Measurements from ENCODE around the gene RNPEPL1.

RNPEPL1 gene

DNA sequence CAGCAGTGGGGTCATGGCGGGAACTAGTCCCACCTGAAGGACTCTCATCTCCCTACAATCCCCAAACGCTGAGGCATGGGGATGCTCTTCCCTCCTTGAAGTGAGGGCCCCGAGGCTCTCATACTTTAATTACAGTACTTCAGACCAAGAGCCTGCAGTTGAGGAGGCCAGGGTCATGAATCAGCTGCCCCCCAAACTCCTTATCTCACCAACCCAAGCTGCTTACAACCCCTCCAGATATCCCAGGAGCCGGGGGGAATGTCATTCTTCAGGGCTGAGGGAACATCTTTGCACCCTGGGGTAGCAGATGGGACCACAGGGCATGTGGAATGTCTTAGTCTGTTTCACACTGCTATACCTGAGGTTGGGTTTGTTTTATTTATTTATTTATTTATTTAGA lies 15.5 kb downstream of the RNPEPL1 start:
- H3K27ac ChIP-seq (ENCODE audit: low read length), result no peak overlapping the region
- H3K36me3 ChIP-seq (ENCODE audit: control insufficient read depth in 1 of 2, insufficient read depth in 2 of 2, low read length in 2 of 2), result peaks cover 3 to 6% of the 10 kb centered on the region in 2 donors
- H3K27me3 ChIP-seq (ENCODE audit: low read depth, low read length), result no peaks in the 10 kb centered on the region
- no peak overlapping the region for H3K4me3 ChIP-seq (ENCODE audit: low read depth in 1 of 2, low read length in 2 of 2)
- H3K4me1 ChIP-seq (ENCODE audit: control insufficient read depth in 1 of 2, insufficient read depth in 2 of 2, low read length in 2 of 2), result peaks cover 27 to 49% of the 10 kb centered on the region in 2 donors
- H3K9me3 ChIP-seq (ENCODE audit: control insufficient read depth in 1 of 2, low read length in 2 of 2), result no peaks in the 10 kb centered on the region

DNA sequence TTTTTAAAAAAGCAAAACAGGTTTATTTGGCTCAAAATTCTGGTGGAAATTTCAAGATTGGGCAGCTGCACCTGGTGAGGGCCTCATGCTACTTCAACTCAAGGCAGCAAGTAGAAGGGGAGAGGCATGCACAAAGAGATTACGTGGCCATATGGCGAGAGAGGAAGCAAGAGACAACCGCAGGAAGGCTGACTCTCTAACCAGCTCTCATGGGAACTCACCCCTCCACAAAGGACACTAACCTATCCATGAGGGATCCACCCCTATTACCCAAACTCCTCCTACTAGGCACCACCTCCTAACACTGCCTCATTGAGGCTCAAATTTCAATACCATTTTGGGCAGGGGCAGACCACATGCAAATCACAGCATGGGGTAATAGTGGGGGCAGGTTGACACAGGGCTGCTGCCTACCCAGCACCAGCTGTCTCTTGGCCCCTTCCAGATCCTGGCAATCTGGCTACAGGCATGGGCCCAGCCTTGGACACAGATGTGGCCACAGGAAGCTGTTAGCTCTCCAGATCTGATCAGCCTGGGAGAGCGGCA lies 16.3 kb downstream of the RNPEPL1 start:
- no peaks in the 10 kb centered on the region for H3K27me3 ChIP-seq (ENCODE audit: low read depth, low read length)
- peaks cover 6 to 8% of the 10 kb centered on the region in 2 donors for H3K36me3 ChIP-seq (ENCODE audit: control insufficient read depth in 1 of 2, insufficient read depth in 2 of 2, low read length in 2 of 2)
- H3K27ac ChIP-seq (ENCODE audit: low read length), result peak overlapping the region; percentile 93
- no peaks in the 10 kb centered on the region for H3K9me3 ChIP-seq (ENCODE audit: control insufficient read depth in 1 of 2, low read length in 2 of 2)
- peaks cover 24 to 45% of the 10 kb centered on the region in 2 donors for H3K4me1 ChIP-seq (ENCODE audit: control insufficient read depth in 1 of 2, insufficient read depth in 2 of 2, low read length in 2 of 2)
- H3K4me3 ChIP-seq (ENCODE audit: low read depth in 1 of 2, low read length in 2 of 2), result peak overlapping the region; percentile 87 to 94

DNA sequence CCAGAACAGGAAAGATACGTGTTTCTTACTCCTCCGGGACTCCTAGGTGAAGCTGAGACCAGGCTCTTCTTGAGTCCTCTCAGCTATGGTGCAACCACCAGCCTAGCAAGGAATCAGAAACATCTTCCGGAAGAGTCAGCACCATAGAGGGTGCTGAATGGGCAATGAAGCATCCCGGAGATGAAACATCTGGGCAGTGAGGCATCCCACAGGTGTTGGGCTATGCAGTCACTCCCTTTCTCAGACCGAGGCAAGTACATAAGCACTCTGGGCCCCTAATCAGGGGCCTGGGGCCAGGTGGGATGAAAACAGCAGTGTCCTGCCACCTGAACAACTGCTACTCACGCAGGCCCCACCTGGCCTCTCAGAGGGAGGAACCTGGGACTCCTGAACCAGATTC lies 16.8 kb downstream of the RNPEPL1 start:
- H3K4me3 ChIP-seq (ENCODE audit: low read depth in 1 of 2, low read length in 2 of 2), result peak overlapping the region; percentile 87 to 94
- H3K36me3 ChIP-seq (ENCODE audit: control insufficient read depth in 1 of 2, insufficient read depth in 2 of 2, low read length in 2 of 2), result peaks cover 8 to 14% of the 10 kb centered on the region in 2 donors
- no peaks in the 10 kb centered on the region for H3K27me3 ChIP-seq (ENCODE audit: low read depth, low read length)
- H3K9me3 ChIP-seq (ENCODE audit: control insufficient read depth in 1 of 2, low read length in 2 of 2), result no peaks in the 10 kb centered on the region
- H3K27ac ChIP-seq (ENCODE audit: low read length), result peak overlapping the region; percentile 93
- H3K4me1 ChIP-seq (ENCODE audit: control insufficient read depth in 1 of 2, insufficient read depth in 2 of 2, low read length in 2 of 2), result peaks cover 19 to 40% of the 10 kb centered on the region in 2 donors

DNA sequence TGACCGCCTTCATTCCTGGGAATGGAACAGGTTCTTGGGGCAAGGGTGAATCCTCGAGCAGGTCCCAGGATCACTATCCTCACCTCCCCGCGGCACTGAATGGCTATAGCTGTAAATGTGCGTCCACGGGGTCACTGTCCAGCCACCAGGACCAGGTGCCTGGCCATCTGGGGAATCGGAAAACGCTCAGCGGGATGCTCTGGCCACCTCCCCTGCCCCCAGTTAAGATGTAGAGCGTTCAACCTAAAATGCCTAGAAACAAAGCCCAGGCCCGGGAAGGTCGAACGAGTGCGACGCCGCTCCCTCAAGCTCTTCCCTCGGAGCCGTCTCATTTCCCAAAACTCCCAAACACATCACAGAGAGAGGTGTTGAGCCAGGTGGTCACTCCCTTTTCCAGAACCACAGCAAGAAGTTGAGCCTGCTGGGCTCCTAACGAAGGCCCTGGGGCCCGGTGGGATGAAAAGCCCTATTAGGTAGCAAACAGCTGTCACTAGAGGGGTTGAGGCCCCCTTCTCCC lies 17.5 kb downstream of the RNPEPL1 start:
- Histone ChIP-seq H3K4me1 (ENCODE audit: control insufficient read depth in 1 of 2, insufficient read depth in 2 of 2, low read length in 2 of 2) (peaks cover 19 to 37% of the 10 kb centered on the region in 2 donors), H3K27me3 (ENCODE audit: low read depth, low read length) (no peaks in the 10 kb centered on the region), H3K9me3 (ENCODE audit: control insufficient read depth in 1 of 2, low read length in 2 of 2) (no peaks in the 10 kb centered on the region), H3K36me3 (ENCODE audit: control insufficient read depth in 1 of 2, insufficient read depth in 2 of 2, low read length in 2 of 2) (peaks cover 10 to 20% of the 10 kb centered on the region in 2 donors), H3K4me3 (ENCODE audit: low read depth in 1 of 2, low read length in 2 of 2) (peak overlapping the region; percentile 87 to 94), H3K27ac (ENCODE audit: low read length) (peak overlapping the region; percentile 93)

DNA sequence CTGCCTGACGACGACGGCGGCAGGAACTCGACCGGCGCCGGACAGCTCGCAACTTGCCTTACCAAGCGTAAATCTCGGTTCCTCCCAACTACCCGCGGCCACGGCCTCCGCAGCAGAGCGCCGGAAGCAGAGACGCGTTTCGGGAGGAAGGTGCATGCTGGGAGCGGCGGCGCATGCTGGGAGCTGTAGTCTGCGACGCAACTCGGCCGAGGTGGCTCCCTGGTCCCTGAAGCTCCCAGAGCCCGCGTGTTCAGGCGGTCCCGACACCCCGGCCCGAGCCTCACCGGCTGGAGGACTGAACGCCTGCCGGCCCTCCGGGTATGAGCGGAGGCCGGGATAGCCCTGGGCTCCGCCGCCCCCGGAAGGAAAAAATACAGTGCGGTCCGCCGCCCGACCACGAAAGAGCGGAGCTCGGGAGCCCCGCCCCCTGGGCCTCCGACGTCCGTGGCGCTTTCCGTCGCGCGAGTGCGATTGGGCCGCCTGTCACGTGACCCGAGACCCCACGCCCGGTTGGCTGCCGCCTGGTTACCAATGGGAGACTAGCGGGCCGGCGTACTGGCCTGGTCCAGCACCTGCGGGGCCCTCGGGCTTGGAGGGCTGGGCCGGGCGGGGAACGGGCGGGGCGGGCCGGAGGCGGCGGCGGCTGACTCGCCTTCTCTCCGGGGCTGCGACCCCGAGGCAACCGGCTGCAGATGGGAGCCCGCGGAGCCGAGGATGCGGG lies 18.1 kb downstream of the RNPEPL1 start, which contains the start of gene CAPN10:
TSS of gene CAPN10 (plus strand) at position 537 of the 721 bp plus-strand sequence. CDS start at position 715, 178 bp downstream.
- Histone ChIP-seq H3K9me3 (ENCODE audit: control insufficient read depth in 1 of 2, low read length in 2 of 2) (no peaks in the 10 kb centered on the region), H3K36me3 (ENCODE audit: control insufficient read depth in 1 of 2, insufficient read depth in 2 of 2, low read length in 2 of 2) (peaks cover 16 to 25% of the 10 kb centered on the region in 2 donors), H3K4me3 (ENCODE audit: low read depth in 1 of 2, low read length in 2 of 2) (peak within 1 kb of the TSS; percentile 87 to 94), H3K4me1 (ENCODE audit: control insufficient read depth in 1 of 2, insufficient read depth in 2 of 2, low read length in 2 of 2) (peaks cover 19 to 37% of the 10 kb centered on the region in 2 donors), H3K27me3 (ENCODE audit: low read depth, low read length) (no peaks in the 10 kb centered on the region), H3K27ac (ENCODE audit: low read length) (peak within 1 kb of the TSS; percentile 93)

DNA sequence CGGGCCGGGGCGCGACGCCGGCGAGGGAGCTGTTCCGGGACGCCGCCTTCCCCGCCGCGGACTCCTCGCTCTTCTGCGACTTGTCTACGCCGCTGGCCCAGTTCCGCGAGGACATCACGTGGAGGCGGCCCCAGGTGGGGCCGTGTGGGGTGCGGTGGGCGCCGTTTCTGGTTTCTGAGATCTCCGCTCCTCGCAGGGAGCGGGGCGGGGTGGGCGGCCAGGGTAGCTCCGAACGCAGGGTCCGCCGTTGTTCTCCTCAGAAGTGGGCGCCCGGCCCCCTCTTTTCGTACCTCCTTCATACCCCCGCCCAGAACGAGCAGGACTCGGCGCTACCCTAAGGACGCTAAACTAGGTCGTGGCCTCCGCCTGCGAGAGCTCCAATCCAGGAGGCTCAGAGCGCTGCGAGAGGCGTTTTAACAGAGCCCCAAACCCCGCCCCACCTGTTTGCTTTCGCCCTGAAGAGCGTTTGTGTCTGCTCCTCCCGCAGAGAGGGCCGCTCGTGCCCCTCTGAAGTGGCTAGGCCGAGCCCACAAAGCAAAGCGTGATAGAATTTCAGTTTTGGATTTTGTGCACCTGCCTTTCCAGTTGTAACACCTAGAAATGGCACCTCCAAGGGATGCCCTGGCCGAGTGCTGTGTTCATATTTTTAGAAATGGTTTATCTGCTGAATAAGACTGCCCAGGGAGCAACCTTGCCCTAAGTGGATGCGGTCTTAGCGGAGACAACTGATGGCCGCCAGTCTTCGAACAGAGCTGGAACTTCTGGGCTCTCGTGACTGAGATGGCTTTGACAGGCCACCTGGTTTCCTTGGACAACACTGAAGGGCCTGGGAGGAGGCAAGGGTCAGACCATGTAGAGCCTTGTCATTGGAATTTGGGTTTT lies 18.9 kb downstream of the RNPEPL1 start:
- H3K9me3 ChIP-seq (ENCODE audit: control insufficient read depth in 1 of 2, low read length in 2 of 2), result no peaks in the 10 kb centered on the region
- H3K36me3 ChIP-seq (ENCODE audit: control insufficient read depth in 1 of 2, insufficient read depth in 2 of 2, low read length in 2 of 2), result peaks cover 18 to 33% of the 10 kb centered on the region in 2 donors
- H3K27ac ChIP-seq (ENCODE audit: low read length), result no peak overlapping the region
- H3K27me3 ChIP-seq (ENCODE audit: low read depth, low read length), result no peaks in the 10 kb centered on the region
- H3K4me1 ChIP-seq (ENCODE audit: control insufficient read depth in 1 of 2, insufficient read depth in 2 of 2, low read length in 2 of 2), result peaks cover 19 to 37% of the 10 kb centered on the region in 2 donors
- H3K4me3 ChIP-seq (ENCODE audit: low read depth in 1 of 2, low read length in 2 of 2), result peak overlapping the region; percentile 87 to 94

DNA sequence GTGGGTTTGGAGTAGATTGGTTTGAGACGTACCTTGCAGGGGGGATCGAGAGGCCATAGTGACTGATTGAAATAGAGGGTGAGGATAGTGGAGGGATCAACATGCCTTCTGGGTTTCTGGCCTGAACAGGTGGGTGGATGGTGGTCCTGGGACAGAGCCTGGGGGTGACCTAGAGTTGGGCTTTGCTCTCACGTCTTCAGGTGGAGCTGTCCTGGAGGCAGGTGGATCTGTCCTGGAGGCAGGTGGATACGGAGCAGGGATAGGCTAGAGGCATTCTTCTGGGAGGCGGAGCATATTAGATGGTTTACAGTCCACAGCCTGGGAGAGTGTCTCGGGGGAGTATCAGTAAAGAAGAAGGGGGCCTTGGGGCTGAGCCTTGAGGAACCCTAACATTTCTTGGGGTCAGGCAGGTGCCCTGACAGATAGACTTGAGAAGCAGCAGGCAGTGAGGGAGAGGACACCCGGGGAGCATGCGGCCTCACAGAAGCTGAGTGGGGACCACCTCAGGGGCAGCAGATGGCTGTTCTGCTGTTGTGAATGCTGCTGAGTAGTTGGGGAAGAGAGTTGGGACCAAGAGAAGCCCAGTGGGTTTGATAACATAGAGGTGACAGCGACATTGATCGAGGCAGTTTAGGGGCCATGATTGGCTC lies 19.8 kb downstream of the RNPEPL1 start:
- peaks cover 19 to 37% of the 10 kb centered on the region in 2 donors for H3K4me1 ChIP-seq (ENCODE audit: control insufficient read depth in 1 of 2, insufficient read depth in 2 of 2, low read length in 2 of 2)
- H3K27me3 ChIP-seq (ENCODE audit: low read depth, low read length), result no peaks in the 10 kb centered on the region
- peak overlapping the region; percentile 87 to 94 for H3K4me3 ChIP-seq (ENCODE audit: low read depth in 1 of 2, low read length in 2 of 2)
- no peaks in the 10 kb centered on the region for H3K9me3 ChIP-seq (ENCODE audit: control insufficient read depth in 1 of 2, low read length in 2 of 2)
- H3K27ac ChIP-seq (ENCODE audit: low read length), result no peak overlapping the region
- peaks cover 18 to 38% of the 10 kb centered on the region in 2 donors for H3K36me3 ChIP-seq (ENCODE audit: control insufficient read depth in 1 of 2, insufficient read depth in 2 of 2, low read length in 2 of 2)

DNA sequence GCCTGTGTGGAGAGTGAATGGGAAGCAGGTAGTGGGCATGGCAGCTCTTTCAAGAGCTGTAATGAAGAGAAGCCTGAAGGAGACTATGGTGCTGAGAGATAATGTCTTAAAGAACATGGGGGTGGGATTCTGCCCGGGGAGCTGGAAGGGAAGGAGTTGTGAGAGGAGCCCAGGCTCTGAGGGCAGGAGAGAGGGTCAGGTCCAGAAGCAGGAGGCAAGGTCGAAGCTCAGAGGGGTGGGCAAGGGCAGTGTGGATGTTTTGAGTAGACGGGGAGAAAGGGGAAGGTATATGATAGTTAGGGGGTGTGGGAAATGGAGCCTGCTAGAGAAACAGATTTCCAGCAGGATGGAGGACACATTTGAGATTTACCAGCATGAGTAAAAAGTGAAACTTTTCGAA lies 20.4 kb downstream of the RNPEPL1 start:
- H3K27ac ChIP-seq (ENCODE audit: low read length), result no peak overlapping the region
- peaks cover 19 to 37% of the 10 kb centered on the region in 2 donors for H3K4me1 ChIP-seq (ENCODE audit: control insufficient read depth in 1 of 2, insufficient read depth in 2 of 2, low read length in 2 of 2)
- no peaks in the 10 kb centered on the region for H3K9me3 ChIP-seq (ENCODE audit: control insufficient read depth in 1 of 2, low read length in 2 of 2)
- no peaks in the 10 kb centered on the region for H3K27me3 ChIP-seq (ENCODE audit: low read depth, low read length)
- H3K4me3 ChIP-seq (ENCODE audit: low read depth in 1 of 2, low read length in 2 of 2), result no peak overlapping the region
- H3K36me3 ChIP-seq (ENCODE audit: control insufficient read depth in 1 of 2, insufficient read depth in 2 of 2, low read length in 2 of 2), result peaks cover 18 to 43% of the 10 kb centered on the region in 2 donors

DNA sequence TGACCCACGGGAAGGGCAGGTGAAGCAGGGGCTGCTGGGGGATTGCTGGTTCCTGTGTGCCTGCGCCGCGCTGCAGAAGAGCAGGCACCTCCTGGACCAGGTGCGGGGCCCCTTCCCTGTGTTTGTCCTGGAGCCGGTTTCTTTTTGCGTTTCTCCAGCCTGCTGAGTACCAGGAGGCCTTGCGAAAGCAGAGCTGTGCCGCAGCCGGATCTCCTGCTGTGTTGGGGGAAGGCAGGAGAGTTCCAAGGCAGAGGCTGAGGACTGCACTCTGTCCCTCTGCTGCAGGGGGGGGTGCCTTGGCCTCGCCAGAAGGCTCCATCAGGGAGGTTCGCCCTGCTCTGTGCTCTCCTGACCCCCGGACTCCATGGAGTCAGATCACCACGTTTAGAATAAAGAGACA lies 21.1 kb downstream of the RNPEPL1 start:
- Histone ChIP-seq H3K27ac (ENCODE audit: low read length) (no peak overlapping the region), H3K36me3 (ENCODE audit: control insufficient read depth in 1 of 2, insufficient read depth in 2 of 2, low read length in 2 of 2) (peaks cover 18 to 44% of the 10 kb centered on the region in 2 donors), H3K9me3 (ENCODE audit: control insufficient read depth in 1 of 2, low read length in 2 of 2) (no peaks in the 10 kb centered on the region), H3K4me1 (ENCODE audit: control insufficient read depth in 1 of 2, insufficient read depth in 2 of 2, low read length in 2 of 2) (peaks cover 19 to 34% of the 10 kb centered on the region in 2 donors), H3K4me3 (ENCODE audit: low read depth in 1 of 2, low read length in 2 of 2) (no peak overlapping the region), H3K27me3 (ENCODE audit: low read depth, low read length) (no peaks in the 10 kb centered on the region)

DNA sequence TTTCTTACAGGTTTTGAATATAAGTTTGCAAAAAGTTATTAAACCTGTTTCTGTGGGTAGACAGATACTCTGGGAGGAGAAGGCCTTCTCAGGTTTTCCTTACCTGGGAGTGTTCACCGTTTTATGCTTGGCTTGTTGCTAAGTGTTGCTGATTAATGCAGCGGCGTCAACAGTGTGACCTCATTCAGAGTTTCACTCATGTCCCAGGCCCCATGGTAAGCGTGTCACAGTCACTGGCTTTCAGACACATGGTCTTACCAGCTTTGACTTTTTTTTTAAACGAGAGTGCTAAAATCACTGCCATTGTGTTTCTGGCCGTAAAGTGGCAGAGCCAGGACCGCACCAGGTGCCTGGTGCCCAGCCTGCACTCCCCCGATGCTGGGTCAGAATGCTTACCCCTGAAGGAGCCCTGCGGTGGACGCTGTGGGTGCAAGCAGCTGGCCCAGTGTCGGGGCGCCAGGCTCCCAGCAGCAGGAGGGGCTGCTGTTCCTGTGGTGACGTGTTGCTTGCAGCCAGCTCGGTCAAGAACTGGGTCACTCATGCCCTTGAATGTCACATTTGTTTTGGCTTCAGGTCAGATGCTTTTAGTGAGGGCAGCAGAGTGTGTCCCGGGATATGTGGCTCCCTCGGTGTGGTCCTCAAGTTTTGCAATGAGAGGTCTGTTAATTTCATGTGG lies 21.7 kb downstream of the RNPEPL1 start:
- Histone ChIP-seq H3K27me3 (ENCODE audit: low read depth, low read length) (no peaks in the 10 kb centered on the region), H3K36me3 (ENCODE audit: control insufficient read depth in 1 of 2, insufficient read depth in 2 of 2, low read length in 2 of 2) (peaks cover 14 to 45% of the 10 kb centered on the region in 2 donors), H3K4me3 (ENCODE audit: low read depth in 1 of 2, low read length in 2 of 2) (no peak overlapping the region), H3K27ac (ENCODE audit: low read length) (no peak overlapping the region), H3K9me3 (ENCODE audit: control insufficient read depth in 1 of 2, low read length in 2 of 2) (no peaks in the 10 kb centered on the region), H3K4me1 (ENCODE audit: control insufficient read depth in 1 of 2, insufficient read depth in 2 of 2, low read length in 2 of 2) (peaks cover 14 to 27% of the 10 kb centered on the region in 2 donors)
